MM.1S (cell line): ENCODE measurements around the gene TFAP2B.

ENCODE experiments used
- DNase-seq: peaks from one replicate; pipeline ENCODE4 v3.0.0-alpha.2; 2015
- H2AFZ ChIP-seq: fragments of 300-600 bp; sonication (generic); 2 replicates; pipeline ENCODE4 v1.6.0; 2016; ENCODE audit warnings: antibody characterized with exemption, low read length
- H3F3A ChIP-seq: fragments of 300-600 bp; sonication (generic); 2 replicates; pipeline ENCODE4 v1.6.1; 2016; ENCODE audit warnings: mild to moderate bottlenecking, antibody characterized with exemption, low read length, moderate library complexity, mixed read lengths; ENCODE audit not compliant: insufficient read depth
- H3K27ac ChIP-seq: fragments of 300-600 bp; sonication (generic); 2 replicates; pipeline ENCODE4 v1.5.1; 2016; ENCODE audit warnings: mild to moderate bottlenecking, low read length
- H3K27me3 ChIP-seq: fragments of 300-600 bp; sonication (generic); replicated peaks from 2 replicates; pipeline ENCODE4 v1.6.0; 2016; ENCODE audit warnings: low read length; ENCODE audit not compliant: insufficient read depth
- H3K36me3 ChIP-seq: fragments of 300-600 bp; sonication (generic); replicated peaks from 2 replicates; pipeline ENCODE4 v1.6.1; 2016; ENCODE audit warnings: mild to moderate bottlenecking, low read length, mixed read lengths; ENCODE audit not compliant: insufficient read depth
- H3K4me1 ChIP-seq: fragments of 300-600 bp; sonication (generic); 2 replicates; pipeline ENCODE4 v1.6.1; 2016; ENCODE audit warnings: low read length, mixed read lengths
- H3K4me2 ChIP-seq: fragments of 300-600 bp; sonication (generic); 2 replicates; pipeline ENCODE4 v1.6.0; 2016; ENCODE audit warnings: low read depth, low read length
- H3K4me3 ChIP-seq: fragments of 300-600 bp; sonication (generic); 2 replicates; pipeline ENCODE4 v1.5.1; 2016; ENCODE audit warnings: low read length, mixed read lengths
- H3K79me2 ChIP-seq: fragments of 300-600 bp; sonication (generic); 2 replicates; pipeline ENCODE4 v1.6.1; 2016; ENCODE audit warnings: mixed run types, low read length, mixed read lengths
- H3K9ac ChIP-seq: fragments of 300-600 bp; sonication (generic); 2 replicates; pipeline ENCODE4 v1.6.1; 2016; ENCODE audit warnings: low read length, mixed read lengths
- H3K9me2 ChIP-seq: fragments of 300-600 bp; sonication (generic); replicated peaks from 2 replicates; pipeline ENCODE4 v1.6.1; 2016; ENCODE audit warnings: mild to moderate bottlenecking, low read length, mixed read lengths; ENCODE audit not compliant: insufficient read depth
- H3K9me3 ChIP-seq: fragments of 300-600 bp; sonication (generic); replicated peaks from 2 replicates; pipeline ENCODE4 v1.6.1; 2016; ENCODE audit warnings: mild to moderate bottlenecking, low read length, mixed read lengths; ENCODE audit not compliant: insufficient read depth
- H4K20me1 ChIP-seq: fragments of 300-600 bp; sonication (generic); 2 replicates; pipeline ENCODE4 v1.6.1; 2016; ENCODE audit warnings: mild to moderate bottlenecking, low read length, moderate library complexity, mixed read lengths; ENCODE audit not compliant: insufficient read depth
- CTCF ChIP-seq: fragments of 300-600 bp; sonication (generic); IDR thresholded peaks from 2 replicates; pipeline ENCODE4 v1.5.1; 2016; ENCODE audit warnings: antibody characterized with exemption, low read length, mixed read lengths
- EZH2 ChIP-seq: fragments of 300-600 bp; sonication (generic); optimal IDR thresholded peaks from 2 replicates; pipeline ENCODE3; 2017; ENCODE audit warnings: low read depth, mild to moderate bottlenecking, antibody characterized with exemption, low read length, mixed read lengths
- EZH2phosphoT487 ChIP-seq: fragments of 300-600 bp; sonication (generic); IDR thresholded peaks from 2 replicates; pipeline ENCODE4 v1.6.1; 2018; ENCODE audit warnings: antibody characterized with exemption, low read length

The TFAP2B gene

GRCh38 chr6:50785921-50786320, 32.8 kb upstream of the TFAP2B start:
- Histone ChIP-seq H3K36me3 (no peaks in the 10 kb centered on the region), H2AFZ (no peak overlapping the region), H3K79me2 (no peaks in the 10 kb centered on the region), H4K20me1 (no peaks in the 10 kb centered on the region), H3K9ac (no peak overlapping the region), H3K9me3 (no peaks in the 10 kb centered on the region), H3K4me3 (no peak overlapping the region), H3K4me2 (no peak overlapping the region), H3K9me2 (no peaks in the 10 kb centered on the region), H3K27me3 (no peaks in the 10 kb centered on the region), H3K27ac (no peak overlapping the region), H3K4me1 (no peaks in the 10 kb centered on the region), H3F3A (no peaks in the 10 kb centered on the region)
- TF ChIP-seq EZH2 = no peak
- TF ChIP-seq EZH2phosphoT487 = no peak
- no peak for TF ChIP-seq CTCF
- no peak for DNase-seq

GRCh38 chr6:50791900-50792508, 26.7 kb upstream of the TFAP2B start:
- H3K27me3 ChIP-seq = no peaks in the 10 kb centered on the region
- peak; percentile 46 for DNase-seq

GRCh38 chr6:50792771-50793170, 25.9 kb upstream of the TFAP2B start:
- Histone ChIP-seq H4K20me1 (no peaks in the 10 kb centered on the region), H3F3A (no peaks in the 10 kb centered on the region), H3K9me2 (no peaks in the 10 kb centered on the region), H3K79me2 (no peaks in the 10 kb centered on the region), H2AFZ (no peak overlapping the region), H3K27ac (no peak overlapping the region), H3K4me1 (peaks cover 8% of the 10 kb centered on the region; the same call in 1 of the 2 replicates), H3K9me3 (no peaks in the 10 kb centered on the region), H3K9ac (no peak overlapping the region), H3K4me3 (no peak overlapping the region), H3K4me2 (no peak overlapping the region), H3K36me3 (no peaks in the 10 kb centered on the region), H3K27me3 (no peaks in the 10 kb centered on the region)
- no peak for DNase-seq
- TF ChIP-seq CTCF = no peak
- TF ChIP-seq EZH2 = no peak
- no peak for TF ChIP-seq EZH2phosphoT487

More at GRCh38 chr6:50791900-50792508, 26.7 kb upstream of the TFAP2B start:
- Histone ChIP-seq H2AFZ (peak overlapping the region; percentile 23), H3K27ac (no peak overlapping the region), H3K9me2 (no peaks in the 10 kb centered on the region), H3K9ac (no peak overlapping the region), H3K4me2 (peak overlapping the region; percentile 2), H3K79me2 (no peaks in the 10 kb centered on the region), H3K4me3 (no peak overlapping the region), H3F3A (no peaks in the 10 kb centered on the region), H4K20me1 (no peaks in the 10 kb centered on the region), H3K4me1 (peaks cover 8% of the 10 kb centered on the region; the same call in 1 of the 2 replicates), H3K9me3 (no peaks in the 10 kb centered on the region), H3K36me3 (no peaks in the 10 kb centered on the region)
- no peak for TF ChIP-seq EZH2phosphoT487
- peak; percentile 77 for TF ChIP-seq CTCF
